ENCODE data around the gene SIX2. TPM values are rescaled to one million over a fixed set of nuclear protein-coding genes. Genes with fewer than 3 reads are reported as not detected.

SIX2 gene
- total and polyA plus RNA-seq, 10 of the 15 experiments (the other 5 are each of a cell fraction or from before 2014, with no cell fraction given) = not detected

GRCh38 chr2:45030553-45030952 lies 21.3 kb upstream of the SIX2 start:
- no peaks in the 10 kb centered on the region for H3K4me1 ChIP-seq (ENCODE audit: control insufficient read depth, insufficient read depth, low read length)
- POLR2A ChIA-PET = no interaction called here
- CTCF ChIA-PET = interaction anchor here (1.0 kb wide), 1 partner anchor 49 kb away, joined by 4 read pairs; no protein-coding TSS in a partner anchor
- H3K4me3 ChIP-seq = no peak overlapping the region
- no peaks in the 10 kb centered on the region for H3K9me3 ChIP-seq (replicated peaks; ENCODE audit: control insufficient read depth, insufficient read depth, low read length)
- TF ChIP-seq POLR2A (IDR thresholded peaks at IDR 0.05; ENCODE audit: low read depth, low read length) (no peak), ZBTB40 (IDR thresholded peaks at IDR 0.05; ENCODE audit: borderline replicate concordance) (no peak), ZBED1 (IDR thresholded peaks at IDR 0.05; ENCODE audit: borderline replicate concordance) (no peak), SREBF1 (IDR thresholded peaks at IDR 0.05; ENCODE audit: low read length) (no peak), EP300 (IDR thresholded peaks at IDR 0.05; ENCODE audit: borderline replicate concordance in 1 of 2, control insufficient read depth in 1 of 2, low read depth in 2 of 2, low read length in 2 of 2) (no peak)
- intact Hi-C loops (cut with micrococcal nuclease; ENCODE audit: unreplicated experiment) (no loop called here), in situ Hi-C loops (cut with MboI) (no loop called here)
- no peak overlapping the region for H2AFZ ChIP-seq (ENCODE audit: control insufficient read depth, low read depth, low read length)
- H3K36me3 ChIP-seq (ENCODE audit: control insufficient read depth in 2 of 2, insufficient read depth in 2 of 2, low read length in 1 of 2) = no peaks in the 10 kb centered on the region
- no peak for DNase-seq (ENCODE audit: low read depth, low spot score)
- SMC1A ChIA-PET (ENCODE audit: uncharacterized antibody, unreplicated experiment) = interaction anchor here (1.0 kb wide), 1 partner anchor 11 kb away, joined by 3 read pairs; no protein-coding TSS in a partner anchor
- BruUV-seq (replicated peaks) = no TSS peak
- no peaks in the 10 kb centered on the region for H4K20me1 ChIP-seq (ENCODE audit: control insufficient read depth, insufficient read depth)
- FAIRE-seq = no peak
- RAD21 ChIA-PET (ENCODE audit: unreplicated experiment) = no interaction called here
- H3K4me2 ChIP-seq (ENCODE audit: control insufficient read depth, insufficient read depth) = no peak overlapping the region
- H3K79me2 ChIP-seq (ENCODE audit: control insufficient read depth, insufficient read depth, low read length) = no peaks in the 10 kb centered on the region
- no peak overlapping the region for H3K27ac ChIP-seq (ENCODE audit: control insufficient read depth, insufficient read depth)
- 68% methylated on average over 4 of the region's 4 CpGs for WGBS (ENCODE audit: insufficient coverage, insufficient replicate concordance, low lambda C conversion rate, missing lambda C conversion rate)
- no peak overlapping the region for H3K9ac ChIP-seq (ENCODE audit: control insufficient read depth, insufficient read depth, low read length)
- no peak for ATAC-seq
- no peaks in the 10 kb centered on the region; a peak in 2 of 4 replicates for H3K27me3 ChIP-seq (replicated peaks in 1 of 2; ENCODE audit: control insufficient read depth in 2 of 2, insufficient read depth in 2 of 2, low read length in 1 of 2)
